Mesodermal cell (in vitro differentiated cells): ENCODE data around the gene C17orf67.

Source experiments
- H3K27ac ChIP-seq: 2 replicates; pipeline ENCODE4 v1.7.0; 2013; ENCODE audit warnings: mild to moderate bottlenecking, low read depth, low read length, moderate library complexity; ENCODE audit not compliant: severe bottlenecking
- H3K36me3 ChIP-seq: 2 replicates; pipeline ENCODE4 v1.7.1; 2013; ENCODE audit warnings: mild to moderate bottlenecking, low read length, moderate library complexity; ENCODE audit not compliant: control insufficient read depth, insufficient read depth
- H3K4me1 ChIP-seq: one replicate; pipeline ENCODE4 v1.7.1; 2013; ENCODE audit warnings: mild to moderate bottlenecking, low read length; ENCODE audit not compliant: insufficient read depth, control insufficient read depth, poor library complexity, severe bottlenecking
- H3K4me3 ChIP-seq: 2 replicates; pipeline ENCODE4 v1.7.0; 2013; ENCODE audit warnings: low read length, control low read depth, mild to moderate bottlenecking; ENCODE audit not compliant: insufficient read depth, poor library complexity, severe bottlenecking; ENCODE audit errors: extremely low read depth
- H3K9me3 ChIP-seq: 2 replicates; pipeline ENCODE4 v1.7.1; 2013; ENCODE audit warnings: mild to moderate bottlenecking, low read length, moderate library complexity; ENCODE audit not compliant: control insufficient read depth
- WGBS, 2 experiments: methylation state at CpG; one replicate each; pipeline ENCODE4 v1.1.5; 2013; ENCODE audit warnings: missing lambda C conversion rate in 2 of 2; ENCODE audit not compliant: insufficient coverage in 2 of 2; 5-methylcytosine and 5-hydroxymethylcytosine counted together

C17orf67 gene

DNA sequence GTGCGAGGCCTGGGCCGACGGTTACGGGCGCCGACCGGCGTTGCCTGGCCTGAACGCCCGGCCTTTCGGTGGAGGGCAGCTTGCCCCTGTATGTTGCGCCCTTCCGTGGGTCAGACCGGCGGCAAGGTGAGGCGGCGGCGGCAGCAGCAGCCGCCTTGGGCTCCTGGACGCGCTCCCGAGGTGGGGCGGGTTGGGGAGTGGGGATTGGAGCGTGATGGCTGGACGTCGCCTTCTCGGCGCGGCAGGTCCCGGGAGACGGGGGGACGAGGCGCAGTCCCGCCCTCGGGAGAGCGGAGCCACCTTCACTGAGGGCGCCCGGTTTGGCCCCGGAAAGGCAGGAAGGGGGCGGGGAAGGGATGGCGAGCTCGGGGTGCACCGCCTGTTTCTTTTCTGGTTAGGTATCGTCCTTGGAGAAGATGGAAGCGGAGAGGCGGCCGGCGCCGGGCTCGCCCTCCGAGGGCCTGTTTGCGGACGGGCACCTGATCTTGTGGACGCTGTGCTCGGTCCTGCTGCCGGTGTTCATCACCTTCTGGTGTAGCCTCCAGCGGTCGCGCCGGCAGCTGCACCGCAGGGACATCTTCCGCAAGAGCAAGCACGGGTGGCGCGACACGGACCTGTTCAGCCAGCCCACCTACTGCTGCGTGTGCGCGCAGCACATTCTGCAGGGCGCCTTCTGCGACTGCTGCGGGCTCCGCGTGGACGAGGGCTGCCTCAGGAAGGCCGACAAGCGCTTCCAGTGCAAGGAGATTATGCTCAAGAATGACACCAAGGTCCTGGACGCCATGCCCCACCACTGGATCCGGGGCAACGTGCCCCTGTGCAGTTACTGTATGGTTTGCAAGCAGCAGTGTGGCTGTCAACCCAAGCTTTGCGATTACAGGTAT lies 902 bp upstream of the C17orf67 start:
- Histone ChIP-seq H3K36me3 (peaks cover 20% of the 10 kb centered on the region), H3K4me3 (peak overlapping the region; percentile 66), H3K4me1 (no peaks in the 10 kb centered on the region), H3K27ac (peak overlapping the region; percentile 5), H3K9me3 (no peaks in the 10 kb centered on the region)
- 9% methylated on average over 60 to 64 of the region's 81 CpGs for WGBS, 2 experiments

DNA sequence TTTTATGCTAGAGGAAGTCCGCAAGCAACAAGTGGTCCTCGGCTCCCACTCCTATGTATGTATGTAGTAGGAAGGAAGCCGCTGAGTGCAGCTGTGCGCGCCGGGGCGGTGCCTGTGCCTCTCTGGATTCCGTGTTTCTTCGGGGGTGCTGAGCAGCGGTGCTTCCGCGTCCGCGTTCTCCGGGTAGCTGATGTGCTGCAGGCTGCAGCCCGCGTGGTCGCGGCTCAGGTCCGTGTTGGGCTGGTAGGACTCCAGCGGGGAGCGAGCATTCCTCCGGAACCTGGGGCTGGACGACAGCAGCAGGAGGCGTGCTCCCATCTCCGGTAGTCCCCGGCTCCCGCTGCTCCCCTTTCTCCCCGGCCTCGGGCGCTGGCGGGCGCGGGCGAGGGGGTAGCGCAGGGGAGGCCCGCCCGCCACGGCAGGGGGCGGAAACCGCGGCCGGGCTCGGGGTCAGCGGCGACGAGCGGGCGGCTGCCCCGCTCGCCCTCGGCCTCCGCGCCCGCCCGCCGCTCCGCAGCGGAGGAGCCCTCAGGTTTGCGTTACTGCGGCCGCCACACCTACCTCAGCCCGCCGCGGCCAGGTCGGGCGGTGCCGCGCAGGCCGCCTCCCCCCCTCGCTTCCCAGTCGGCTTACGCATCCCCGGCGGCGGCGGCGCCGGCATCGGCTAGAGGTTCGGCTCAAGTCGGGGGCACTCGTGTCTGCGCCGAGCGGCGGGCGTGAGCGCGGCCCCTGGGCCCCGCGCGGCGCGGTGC lies 487 bp downstream of the C17orf67 start:
- 0 to 1% methylated on average over 67 to 86 of the region's 95 CpGs for whole genome bisulfite sequencing, 2 experiments
- Histone ChIP-seq H3K9me3 (no peaks in the 10 kb centered on the region), H3K4me3 (peak overlapping the region; percentile 66), H3K36me3 (peaks cover 26% of the 10 kb centered on the region), H3K4me1 (no peaks in the 10 kb centered on the region), H3K27ac (peak overlapping the region; percentile 49)

DNA sequence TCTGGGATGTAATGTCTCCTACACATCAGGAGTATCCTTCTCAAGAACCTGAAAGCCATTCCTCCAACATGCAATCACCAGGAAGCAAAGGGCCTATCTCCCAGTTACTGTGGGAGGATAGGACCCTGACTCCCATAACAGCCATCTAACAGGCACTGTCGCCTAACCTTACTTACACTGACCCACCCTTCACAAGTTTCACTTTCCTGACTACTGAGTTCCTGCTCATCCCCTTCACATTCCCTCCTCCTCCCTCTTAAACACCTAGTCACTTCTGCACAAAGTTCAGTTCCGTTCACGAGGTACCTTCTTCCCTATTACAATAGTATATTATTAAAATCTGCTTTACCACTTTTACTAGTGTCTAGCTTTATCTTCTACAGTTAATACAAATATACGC lies 1.3 kb downstream of the C17orf67 start:
- H3K4me3 ChIP-seq, result peak overlapping the region; percentile 66
- peaks cover 26% of the 10 kb centered on the region for H3K36me3 ChIP-seq
- H3K4me1 ChIP-seq, result no peaks in the 10 kb centered on the region
- WGBS, 2 experiments, result 47% methylated on average over 1 of the region's 4 CpGs; no CpG with 5 or more reads in 1 of the 2 experiments
- no peak overlapping the region for H3K27ac ChIP-seq
- no peaks in the 10 kb centered on the region for H3K9me3 ChIP-seq

DNA sequence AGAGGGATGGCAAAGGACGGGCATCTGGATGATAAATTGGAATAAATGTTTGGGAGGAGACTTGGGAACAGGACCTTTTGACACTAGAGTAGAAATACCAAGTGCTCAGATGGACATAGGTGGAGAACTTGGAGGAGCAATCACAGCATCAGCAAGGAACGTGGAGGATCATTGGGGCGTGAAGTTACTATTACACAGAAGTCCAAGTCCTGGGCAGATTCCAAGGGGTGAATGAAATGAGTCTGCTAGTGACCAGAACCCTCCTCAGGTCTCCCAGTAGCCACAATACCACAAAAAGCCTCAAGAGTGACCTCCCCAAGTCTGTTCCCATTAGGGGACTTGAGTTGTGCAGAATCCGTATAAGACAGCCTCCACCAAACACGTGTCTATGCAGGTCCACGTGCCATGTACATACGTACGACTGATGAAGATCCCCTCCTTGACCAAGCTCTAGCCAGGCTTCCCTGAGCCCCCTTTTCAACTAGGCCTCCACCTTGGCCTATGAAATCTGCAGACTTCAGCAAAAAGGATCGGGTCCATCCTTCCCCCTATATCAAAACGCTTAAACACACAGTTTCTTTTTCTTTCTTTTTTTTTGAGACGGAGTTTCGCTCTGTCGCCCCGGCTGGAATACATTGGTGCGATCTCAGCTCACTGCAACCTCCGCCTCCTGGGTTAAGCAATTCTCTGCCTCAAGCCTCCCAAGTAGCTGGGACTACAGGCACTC lies 2.2 kb downstream of the C17orf67 start:
- Histone ChIP-seq H3K36me3 (peaks cover 26% of the 10 kb centered on the region), H3K9me3 (no peaks in the 10 kb centered on the region), H3K4me3 (no peak overlapping the region), H3K4me1 (no peaks in the 10 kb centered on the region), H3K27ac (no peak overlapping the region)
- WGBS, 2 experiments, result 91 to 97% methylated on average over 14 to 16 of the region's 16 CpGs

DNA sequence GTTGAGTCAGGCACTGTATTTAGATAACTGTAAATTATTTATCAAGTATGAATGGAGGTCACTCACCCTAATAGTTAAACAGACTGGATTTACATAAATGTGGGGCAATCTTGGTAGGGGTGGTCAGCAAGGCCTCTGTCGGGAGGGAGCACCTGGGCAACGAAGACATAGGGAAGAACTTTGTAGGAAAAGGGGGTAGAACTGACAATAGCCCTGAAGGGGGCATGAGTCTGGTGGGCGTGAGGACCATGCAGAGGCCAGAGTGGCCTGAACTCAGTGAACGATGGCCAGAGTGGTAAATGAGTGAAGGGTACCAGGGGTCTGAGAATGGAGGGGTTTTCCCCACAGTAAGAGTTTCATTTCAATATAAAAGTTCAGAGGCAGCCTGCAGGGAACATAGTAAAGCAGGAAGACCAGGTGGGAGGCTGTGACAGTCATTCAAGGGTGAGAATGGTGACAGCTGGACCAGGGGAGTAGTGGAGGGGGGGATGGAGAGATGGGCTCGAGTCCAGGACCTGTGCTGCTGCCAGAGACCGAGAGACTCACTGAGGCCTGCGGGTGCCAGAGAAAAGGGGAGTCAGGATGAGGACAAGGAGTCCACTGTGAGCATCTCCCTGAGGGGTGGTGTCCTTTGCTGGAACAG lies 2.9 kb downstream of the C17orf67 start:
- Histone ChIP-seq H3K4me3 (no peak overlapping the region), H3K9me3 (no peaks in the 10 kb centered on the region), H3K27ac (no peak overlapping the region), H3K36me3 (peaks cover 26% of the 10 kb centered on the region), H3K4me1 (no peaks in the 10 kb centered on the region)
- WGBS, 2 experiments, result 94 to 98% methylated on average over 6 to 7 of the region's 7 CpGs

DNA sequence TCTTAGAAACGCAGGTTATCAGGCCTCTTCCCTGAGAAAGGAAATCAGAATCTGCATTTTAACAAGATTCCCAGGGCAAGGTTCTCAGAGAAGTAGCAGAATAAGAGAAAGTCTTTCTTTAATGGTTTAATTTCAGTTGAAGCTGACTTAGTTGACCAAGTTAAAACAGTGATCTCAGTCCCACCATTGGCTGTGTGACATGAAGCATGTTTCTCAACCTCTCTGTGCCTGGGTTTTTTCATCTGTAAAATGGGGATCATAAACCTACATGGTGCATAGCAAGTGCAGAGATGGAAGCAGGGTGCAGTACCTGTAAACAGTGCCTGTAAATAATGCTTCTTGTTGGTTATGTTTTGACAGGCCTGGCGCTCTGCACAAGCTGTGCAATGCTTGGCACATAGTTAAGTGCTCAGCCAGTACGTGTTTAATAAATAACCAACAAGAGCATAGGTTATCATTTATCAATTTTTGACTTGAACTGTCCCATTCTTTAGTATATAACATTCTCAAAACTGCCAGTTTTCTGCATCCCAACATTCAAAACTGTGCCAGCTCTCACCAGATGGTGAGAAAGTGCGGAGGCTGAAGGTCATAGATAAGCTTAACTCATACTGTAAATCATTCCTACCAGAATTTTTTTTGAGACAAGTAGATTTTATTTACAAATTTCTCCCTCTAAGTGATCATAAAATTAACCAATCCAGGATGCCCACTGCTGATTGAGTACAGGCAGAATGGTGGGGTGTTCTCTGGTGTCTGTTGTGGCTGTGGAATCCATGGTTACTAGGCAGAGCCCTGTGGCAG lies 6.9 kb downstream of the C17orf67 start:
- Histone ChIP-seq H3K27ac (no peak overlapping the region), H3K4me1 (no peaks in the 10 kb centered on the region)
- WGBS, 2 experiments, result 100% methylated on average over 1 of the region's 4 CpGs

DNA sequence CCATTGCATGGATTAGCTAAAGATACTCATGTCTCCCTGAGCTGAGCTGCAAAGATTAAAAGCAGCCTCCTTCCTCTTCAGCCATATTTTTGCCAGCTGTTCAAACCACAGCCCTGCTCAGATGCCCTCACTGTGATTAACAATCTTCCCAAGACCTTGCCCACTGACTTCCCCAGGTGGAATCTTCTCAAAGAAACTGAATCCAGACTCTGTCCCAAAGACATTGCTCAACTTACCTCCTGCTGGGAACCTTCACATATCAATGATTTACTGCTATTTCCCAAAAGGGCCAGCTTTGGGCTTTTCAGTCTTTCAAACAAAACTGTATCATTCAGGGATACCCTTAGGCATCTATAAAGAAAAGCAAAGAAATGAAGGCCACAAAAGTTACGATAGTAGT lies 9.2 kb downstream of the C17orf67 start:
- no CpG with 5 or more reads among the region's 1 CpG for WGBS, 2 experiments
- Histone ChIP-seq H3K9me3 (no peaks in the 10 kb centered on the region), H3K4me1 (no peaks in the 10 kb centered on the region), H3K4me3 (no peak overlapping the region), H3K27ac (no peak overlapping the region), H3K36me3 (peaks cover 5% of the 10 kb centered on the region)

More for the DNA sequence above, 6.9 kb downstream of the C17orf67 start:
- Histone ChIP-seq H3K4me3 (no peak overlapping the region), H3K36me3 (peaks cover 23% of the 10 kb centered on the region), H3K9me3 (no peaks in the 10 kb centered on the region)

DNA sequence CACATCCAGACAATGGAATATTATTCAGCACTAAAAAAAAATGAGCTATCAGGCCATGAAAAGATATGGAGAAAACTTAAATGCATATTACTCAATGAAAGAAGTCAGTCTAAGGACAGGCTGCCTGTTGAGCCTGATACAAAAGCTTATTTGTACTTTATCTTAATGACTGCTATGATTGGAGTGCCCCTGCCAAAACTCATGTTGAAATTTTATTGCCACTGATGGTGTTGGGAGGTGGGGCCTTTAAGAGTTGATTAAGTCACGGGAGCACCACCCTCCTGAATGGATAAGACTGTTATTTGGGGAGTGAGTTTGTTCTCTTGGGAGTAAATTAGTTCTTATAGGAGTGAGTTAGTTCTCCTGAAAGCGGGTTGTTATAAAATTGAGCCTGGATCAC lies 9.9 kb downstream of the C17orf67 start:
- no peaks in the 10 kb centered on the region for H3K4me1 ChIP-seq
- no peak overlapping the region for H3K27ac ChIP-seq
- WGBS, 2 experiments, result 82 to 88% methylated on average over 1 to 2 of the region's 2 CpGs
- H3K4me3 ChIP-seq, result no peak overlapping the region
- H3K36me3 ChIP-seq, result no peaks in the 10 kb centered on the region
- no peaks in the 10 kb centered on the region for H3K9me3 ChIP-seq

DNA sequence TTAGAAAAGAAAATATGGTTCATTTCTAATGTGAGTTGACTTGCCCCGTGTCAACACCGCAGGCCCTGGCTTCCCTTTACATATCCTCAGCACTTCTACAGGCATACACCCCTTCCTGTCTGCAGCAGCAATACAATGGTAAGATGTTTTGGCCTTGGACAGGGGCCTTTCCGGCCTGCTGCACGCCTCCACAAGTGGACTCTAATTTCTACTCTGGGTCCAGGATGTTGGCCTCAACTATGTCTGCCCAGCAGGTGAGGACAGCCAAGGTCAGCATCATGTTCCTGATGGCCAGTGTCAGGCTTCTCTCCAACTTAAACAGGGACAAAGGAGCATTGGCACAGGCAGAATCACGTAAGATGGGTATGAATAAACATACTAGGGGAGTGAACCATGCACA lies 11.0 kb downstream of the C17orf67 start:
- H3K27ac ChIP-seq, result no peak overlapping the region

More for the DNA sequence above, 11.0 kb downstream of the C17orf67 start:
- Histone ChIP-seq H3K36me3 (no peaks in the 10 kb centered on the region), H3K9me3 (no peaks in the 10 kb centered on the region), H3K4me1 (no peaks in the 10 kb centered on the region), H3K4me3 (no peak overlapping the region)
- 79 to 96% methylated on average over 2 to 3 of the region's 5 CpGs for WGBS, 2 experiments
